Measurements from ENCODE around the gene FOXQ1. TPM values are rescaled to one million over a fixed set of nuclear protein-coding genes. Genes with fewer than 3 reads are reported as not detected.

The FOXQ1 gene
- total and polyA plus RNA-seq, 2 of the 13 experiments (the other 11 are each of a cell fraction or from before 2014, with no cell fraction given): 35.2 to 39.8 TPM

GRCh38 chr6:1335367-1336037, 23.6 kb downstream of the FOXQ1 start (continued):
- TF ChIP-seq ZNF574 (CRISPR knock-in tag; IDR thresholded peaks at IDR 0.05) (peak; percentile 75), ZNF552 (CRISPR knock-in tag; IDR thresholded peaks at IDR 0.05; ENCODE audit: borderline replicate concordance) (no peak), CCAR2 (optimal IDR thresholded peaks at IDR 0.05; ENCODE audit: low read depth, low read length) (peak; percentile 84), MATR3 (CRISPR knock-in tag; IDR thresholded peaks at IDR 0.05) (no peak), ZBTB34 (CRISPR knock-in tag; IDR thresholded peaks at IDR 0.05) (peak; percentile 82), SNAI1 (CRISPR knock-in tag; IDR thresholded peaks at IDR 0.05; ENCODE audit: borderline replicate concordance) (peak; percentile 95; the same call in 1 of the 2 replicates), TBL1XR1 (IDR thresholded peaks at IDR 0.05; ENCODE audit: borderline replicate concordance, low read length, partially characterized antibody) (peak; percentile 90), HBP1 (CRISPR knock-in tag; IDR thresholded peaks at IDR 0.05; ENCODE audit: low read depth) (peak; percentile 35; the same call in 1 of the 2 replicates), DRAP1 (CRISPR knock-in tag; IDR thresholded peaks at IDR 0.05) (peak; percentile 76), HOXA9 (CRISPR knock-in tag; IDR thresholded peaks at IDR 0.05; ENCODE audit: borderline replicate concordance) (no peak), POLR2G (IDR thresholded peaks at IDR 0.05; ENCODE audit: low read depth, low read length) (peak; percentile 64), THAP11 (CRISPR knock-in tag; IDR thresholded peaks at IDR 0.05) (peak; percentile 81), ZNF580 (CRISPR knock-in tag; IDR thresholded peaks at IDR 0.05; ENCODE audit: borderline replicate concordance, low read depth) (peak; percentile 79), POLR2AphosphoS5 (IDR thresholded peaks at IDR 0.05; ENCODE audit: low read depth, low read length) (peak; percentile 44), ZNF430 (CRISPR knock-in tag; IDR thresholded peaks at IDR 0.05) (peak; percentile 41; the same call in 1 of the 2 replicates), ATF7-NPFF (CRISPR knock-in tag; IDR thresholded peaks at IDR 0.05; ENCODE audit: low read depth) (0 out of 2 replicates have a peak, but pooled peaks have one; percentile 26), ISL2 (CRISPR knock-in tag; IDR thresholded peaks at IDR 0.05) (peak; percentile 93), FOXM1 (CRISPR knock-in tag; IDR thresholded peaks at IDR 0.05) (no peak), FOXA3 (CRISPR knock-in tag; IDR thresholded peaks at IDR 0.05) (peak; percentile 88), TFE3 (CRISPR knock-in tag; IDR thresholded peaks at IDR 0.05) (peak; percentile 86)
